Fibroblast of skin of right quadriceps (primary cell): ENCODE data around the gene ARFGAP3.

Experiments
- DNase-seq: peaks from one replicate; pipeline ENCODE4 v3.0.0-alpha.2; 2013

The ARFGAP3 gene

GRCh38 chr22:42819412-42820044 lies 37.5 kb downstream of the ARFGAP3 start:
- no peak for DNase-seq

- DNase-seq: no peak
Measured at GRCh38 chr22:42817556-42817955, 39.5 kb downstream of the ARFGAP3 start.

DNA sequence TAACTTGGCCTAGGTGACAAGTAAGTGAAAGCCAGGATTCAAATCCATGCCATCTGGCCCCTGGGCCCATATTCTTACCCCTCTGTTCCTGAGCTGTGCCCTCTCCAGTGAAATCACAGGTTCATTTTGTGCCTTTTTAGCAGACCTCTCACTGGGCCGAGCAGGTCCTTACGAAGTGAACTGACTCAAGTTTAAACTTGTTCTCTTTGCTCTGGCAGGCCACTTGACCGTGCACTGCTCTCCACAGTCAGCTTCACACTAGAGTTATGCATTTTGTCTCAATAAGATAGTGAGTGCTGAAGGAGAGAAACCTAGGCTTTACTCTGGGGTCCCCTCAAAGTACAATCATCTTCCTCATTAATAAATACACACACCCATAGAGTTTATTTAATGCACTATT lies 40.7 kb downstream of the ARFGAP3 start:
- no peak for DNase-seq

DNA sequence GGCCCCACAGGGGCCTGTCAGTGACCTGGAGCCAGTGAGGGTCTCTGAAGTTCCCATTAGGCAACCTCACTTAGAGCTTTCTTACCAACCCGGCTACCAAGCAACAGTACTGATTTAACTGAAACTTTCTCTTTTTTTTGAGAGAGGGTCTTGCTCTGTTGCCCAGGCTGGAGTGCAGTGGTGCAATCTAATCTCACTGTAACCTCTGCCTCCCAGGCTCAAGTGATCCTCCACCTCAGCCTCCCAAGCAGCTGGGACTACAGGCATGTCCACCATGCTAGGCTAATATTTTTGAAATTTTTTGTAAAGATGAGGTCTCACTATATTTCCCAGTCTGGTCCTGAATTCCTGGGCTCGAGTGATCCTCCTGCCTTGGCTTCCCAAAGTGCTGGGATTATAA lies 42.5 kb downstream of the ARFGAP3 start:
- no peak for DNase-seq

DNA sequence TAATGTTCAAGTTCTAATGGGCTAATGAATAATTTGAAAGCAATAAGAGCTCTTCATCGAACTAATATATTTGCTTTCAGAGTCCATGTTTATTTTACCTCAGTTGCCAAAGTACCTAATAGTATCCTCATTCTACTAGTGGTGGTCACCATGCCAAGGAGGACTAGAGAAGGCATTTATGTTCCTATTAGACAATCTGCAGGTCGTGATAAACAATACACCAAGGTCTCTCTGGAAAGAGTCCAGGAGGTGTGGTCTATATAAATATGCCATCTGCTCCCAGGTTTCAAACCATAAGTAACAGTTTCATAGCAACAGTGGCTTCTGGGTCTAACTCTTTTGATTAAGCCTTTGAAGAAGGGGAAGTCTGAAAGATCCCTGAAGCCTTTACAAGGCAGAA lies 42.9 kb downstream of the ARFGAP3 start:
- DNase-seq: no peak

GRCh38 chr22:42813501-42813900 lies 43.6 kb downstream of the ARFGAP3 start:
- no peak for DNase-seq

- DNase-seq: no peak
Measured at GRCh38 chr22:42811459-42811858, 45.6 kb downstream of the ARFGAP3 start.

GRCh38 chr22:42808521-42808920 lies 48.6 kb downstream of the ARFGAP3 start:
- no peak for DNase-seq

DNA sequence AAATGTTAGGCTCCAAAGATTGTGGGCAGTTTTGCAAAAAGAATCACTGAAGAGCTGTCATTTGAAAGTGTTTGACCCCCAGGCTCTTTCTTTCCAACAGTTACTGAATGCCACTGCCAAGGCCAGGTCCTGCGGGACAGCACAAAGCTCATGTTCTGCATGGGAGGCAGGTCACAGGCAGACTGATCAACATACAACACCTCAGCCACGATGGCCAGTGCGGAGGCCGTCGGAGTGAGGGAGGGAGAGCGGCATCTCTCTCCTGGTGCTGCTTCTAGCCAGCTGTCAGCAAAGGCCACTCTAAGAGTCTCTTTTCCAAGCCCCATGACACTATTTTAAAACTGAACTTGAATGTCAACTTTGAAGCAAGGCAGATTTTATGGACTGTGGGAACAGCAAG lies 49.9 kb downstream of the ARFGAP3 start:
- no peak for DNase-seq

- no peak for DNase-seq
Measured at GRCh38 chr22:42805998-42806830, 50.9 kb downstream of the ARFGAP3 start.

- DNase-seq: no peak
Measured at GRCh38 chr22:42805016-42805997, 51.8 kb downstream of the ARFGAP3 start.

GRCh38 chr22:42803389-42803788 lies 53.7 kb downstream of the ARFGAP3 start:
- no peak for DNase-seq

GRCh38 chr22:42801252-42802080 lies 55.6 kb downstream of the ARFGAP3 start:
- no peak for DNase-seq

DNA sequence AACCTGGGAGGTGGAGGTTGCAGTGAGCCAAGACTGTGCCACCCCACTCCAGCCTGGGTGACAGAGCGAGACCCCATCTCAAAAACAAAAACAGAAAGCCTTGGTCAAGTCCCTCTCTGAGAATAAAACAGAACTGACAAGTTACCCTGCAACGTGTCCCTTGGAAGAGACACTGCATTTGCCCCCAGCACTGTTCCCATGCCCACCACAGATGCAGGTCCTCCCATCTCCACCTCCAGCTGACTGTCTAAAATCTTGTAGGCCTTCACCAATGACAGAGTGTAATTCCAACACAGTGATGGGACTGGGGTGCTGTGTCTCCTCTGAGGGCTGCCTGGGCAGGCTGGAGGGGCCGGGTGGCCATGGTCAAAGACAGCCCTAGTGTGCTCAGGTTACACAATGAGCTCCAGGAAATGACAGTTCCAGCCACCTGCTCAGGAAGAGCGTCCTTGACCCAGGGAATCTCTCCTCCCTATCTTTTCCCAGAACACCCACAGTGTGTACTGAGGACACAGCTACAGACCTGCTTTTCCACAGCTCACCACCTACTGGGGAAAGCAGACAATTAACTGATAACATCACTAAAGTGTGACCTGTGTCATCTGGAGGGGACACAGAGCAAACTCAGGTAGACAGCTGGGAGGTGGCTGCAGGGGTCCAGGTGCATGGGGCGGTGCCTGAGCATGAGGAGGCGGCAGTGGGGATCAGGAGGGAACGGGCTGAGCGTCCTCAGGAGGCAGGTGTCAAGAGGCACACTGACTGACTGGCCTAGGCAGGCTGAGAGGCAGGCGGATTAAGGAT lies 56.4 kb downstream of the ARFGAP3 start:
- DNase-seq: no peak

- no peak for DNase-seq
Measured at GRCh38 chr22:42799461-42800405, 57.3 kb downstream of the ARFGAP3 start.

GRCh38 chr22:42799061-42799460 lies 58.0 kb downstream of the ARFGAP3 start:
- no peak for DNase-seq

- peak; percentile 10 for DNase-seq
Measured at GRCh38 chr22:42797011-42797410, 60.1 kb downstream of the ARFGAP3 start.

- no peak for DNase-seq
Measured at GRCh38 chr22:42796081-42796480, 61.0 kb downstream of the ARFGAP3 start.

DNA sequence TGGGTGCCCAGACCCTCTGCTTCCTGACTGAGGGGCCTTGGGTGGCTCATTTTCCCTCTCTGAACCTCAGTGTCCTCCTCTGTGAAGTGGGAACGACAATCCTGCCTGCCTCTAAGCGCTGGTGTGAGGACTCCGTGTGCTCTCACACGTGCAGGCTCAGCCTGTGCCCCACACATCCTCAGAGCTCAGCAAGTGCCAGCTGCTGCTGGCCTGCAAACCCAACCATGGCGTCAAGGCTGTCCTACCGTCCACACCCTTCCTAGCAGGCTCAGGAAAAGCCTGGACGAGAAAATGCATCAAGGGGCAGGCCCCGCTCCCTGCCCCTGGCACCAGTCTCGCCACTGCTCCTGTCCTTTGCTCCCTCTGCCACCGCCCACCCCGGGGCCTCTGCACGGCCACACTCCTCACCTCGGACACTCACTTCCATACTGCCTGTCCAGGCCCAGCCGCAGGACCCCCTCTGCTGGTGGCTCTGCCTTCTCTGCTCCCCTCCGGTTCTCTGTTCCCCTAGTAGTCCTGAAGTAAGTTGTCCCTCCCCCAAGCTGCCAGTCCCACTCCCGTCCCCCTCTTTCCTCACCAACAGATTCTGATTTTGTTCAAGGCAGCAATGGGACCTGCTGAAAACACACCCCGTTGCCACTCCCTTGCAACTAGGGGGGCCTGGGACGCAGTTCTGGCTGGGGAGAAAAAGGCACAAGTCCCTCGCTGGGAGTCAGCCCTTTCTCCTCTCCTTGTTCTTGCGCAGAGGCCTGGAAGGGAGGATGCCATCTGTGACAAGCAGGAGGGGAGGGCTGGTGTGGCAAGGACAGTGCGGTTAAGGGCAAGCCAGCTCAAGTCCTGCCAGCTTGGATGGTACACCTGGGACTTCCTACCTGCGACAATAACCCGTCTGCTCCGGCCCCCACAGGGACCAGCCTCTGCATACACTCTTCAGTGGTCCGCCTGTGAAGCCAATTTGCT lies 62.2 kb downstream of the ARFGAP3 start:
- DNase-seq: no peak
